OCI-LY3 (cell line): ENCODE measurements around the gene PIK3C2G.

Experiments used
- H2AFZ ChIP-seq: fragments of 200-600, 300-600 bp; shearing (Covaris generic); 2 replicates; pipeline ENCODE4 v1.6.0; 2014; ENCODE audit warnings: antibody characterized with exemption, low read depth, low read length
- H3K27ac ChIP-seq: fragments of 200-600, 300-600 bp; sonication (generic); 2 replicates; pipeline ENCODE4 v1.5.1; 2014; ENCODE audit warnings: mild to moderate bottlenecking, low read length, moderate library complexity, mixed read lengths
- H3K27me3 ChIP-seq: fragments of 200-600, 300-600 bp; sonication (generic); 2 replicates; pipeline ENCODE4 v1.6.1; 2014; ENCODE audit warnings: low read depth, low read length, mixed read lengths
- H3K36me3 ChIP-seq: fragments of 200-600, 300-600 bp; sonication (generic); replicated peaks from 2 replicates; pipeline ENCODE3; 2014; ENCODE audit warnings: low read depth, low read length, mixed read lengths
- H3K4me1 ChIP-seq: fragments of 300-600, 200-600 bp; sonication (generic); 2 replicates; pipeline ENCODE4 v1.6.1; 2014; ENCODE audit warnings: low read length, mixed read lengths
- H3K4me2 ChIP-seq: fragments of 200-600, 300-600 bp; sonication (generic); 2 replicates; pipeline ENCODE4 v1.6.1; 2014; ENCODE audit warnings: low read length, mixed read lengths
- H3K4me3 ChIP-seq: fragments of 300-600, 200-600 bp; sonication (generic); 2 replicates; pipeline ENCODE4 v1.5.1; 2014; ENCODE audit warnings: antibody characterized with exemption, mild to moderate bottlenecking, low read length, moderate library complexity
- H3K79me2 ChIP-seq: fragments of 300-600, 200-600 bp; shearing (Covaris generic); 2 replicates; pipeline ENCODE4 v1.6.1; 2014; ENCODE audit warnings: mild to moderate bottlenecking, low read length, mixed read lengths
- H3K9ac ChIP-seq: fragments of 300-600, 200-600 bp; shearing (Covaris generic); 2 replicates; pipeline ENCODE4 v1.6.0; 2014; ENCODE audit warnings: mild to moderate bottlenecking, low read length, moderate library complexity
- H3K9me3 ChIP-seq: fragments of 200-600, 300-600 bp; shearing (Covaris generic); 2 replicates; pipeline ENCODE4 v1.6.1; 2014; ENCODE audit warnings: low read length, mixed read lengths; ENCODE audit not compliant: insufficient read depth
- H4K20me1 ChIP-seq: fragments of 200-600, 300-600 bp; sonication (generic); 2 replicates; pipeline ENCODE4 v1.6.1; 2016; ENCODE audit warnings: low read length, mixed read lengths; ENCODE audit not compliant: insufficient read depth
- EZH2phosphoT487 ChIP-seq: fragments of 200-600 bp; shearing (Covaris generic); IDR thresholded peaks from 2 replicates; pipeline ENCODE4 v1.6.1; 2018; ENCODE audit warnings: antibody characterized with exemption, mixed run types, low read depth
- TF ChIP-seq, protein P1 (sequence below): fragments of 200-600, 300-600 bp; sonication (generic); IDR thresholded peaks from 2 replicates; pipeline ENCODE4 v1.5.1; 2014; ENCODE audit warnings: antibody characterized with exemption, low read length, low read depth

PIK3C2G gene

DNA sequence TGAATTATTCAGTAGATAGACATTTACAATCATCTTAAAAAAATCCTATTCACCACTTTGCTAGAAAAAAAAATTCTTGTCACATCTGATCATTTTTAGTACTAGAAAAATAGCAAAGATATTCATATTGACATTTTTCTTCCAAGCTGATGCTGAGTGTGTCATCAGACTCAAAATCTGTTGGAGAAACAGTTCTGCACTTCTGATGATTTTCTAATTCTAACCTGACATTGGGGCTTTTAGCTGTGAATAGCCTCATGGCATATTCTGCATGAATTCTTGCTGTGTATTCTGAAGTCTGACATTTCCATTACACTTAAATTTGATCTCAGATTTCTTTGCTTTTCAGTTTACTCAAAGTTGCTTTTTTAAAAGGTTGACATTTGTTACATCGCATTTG, 150.1 kb downstream of the PIK3C2G start:
- TF ChIP-seq EZH2phosphoT487, result no peak
- Histone ChIP-seq H3K27me3 (no peaks in the 10 kb centered on the region), H3K27ac (no peak overlapping the region), H3K9me3 (no peaks in the 10 kb centered on the region), H3K9ac (no peak overlapping the region), H4K20me1 (no peaks in the 10 kb centered on the region), H3K36me3 (no peaks in the 10 kb centered on the region), H3K4me2 (no peak overlapping the region), H3K4me3 (no peak overlapping the region), H3K4me1 (0 out of 2 replicates have a peak, but pooled peaks cover 4% of the 10 kb centered on the region), H2AFZ (no peak overlapping the region), H3K79me2 (no peaks in the 10 kb centered on the region)

GRCh38 chr12:18414671-18415070, 153.4 kb downstream of the PIK3C2G start:
- Histone ChIP-seq H3K9ac (no peak overlapping the region), H3K9me3 (no peaks in the 10 kb centered on the region), H3K79me2 (no peaks in the 10 kb centered on the region), H3K4me3 (no peak overlapping the region), H3K27me3 (no peaks in the 10 kb centered on the region), H3K4me1 (0 out of 2 replicates have a peak, but pooled peaks cover 4% of the 10 kb centered on the region), H3K36me3 (no peaks in the 10 kb centered on the region), H2AFZ (no peak overlapping the region), H3K4me2 (no peak overlapping the region), H4K20me1 (no peaks in the 10 kb centered on the region), H3K27ac (no peak overlapping the region)
- no peak for TF ChIP-seq EZH2phosphoT487
- TF ChIP-seq, protein P1, sequence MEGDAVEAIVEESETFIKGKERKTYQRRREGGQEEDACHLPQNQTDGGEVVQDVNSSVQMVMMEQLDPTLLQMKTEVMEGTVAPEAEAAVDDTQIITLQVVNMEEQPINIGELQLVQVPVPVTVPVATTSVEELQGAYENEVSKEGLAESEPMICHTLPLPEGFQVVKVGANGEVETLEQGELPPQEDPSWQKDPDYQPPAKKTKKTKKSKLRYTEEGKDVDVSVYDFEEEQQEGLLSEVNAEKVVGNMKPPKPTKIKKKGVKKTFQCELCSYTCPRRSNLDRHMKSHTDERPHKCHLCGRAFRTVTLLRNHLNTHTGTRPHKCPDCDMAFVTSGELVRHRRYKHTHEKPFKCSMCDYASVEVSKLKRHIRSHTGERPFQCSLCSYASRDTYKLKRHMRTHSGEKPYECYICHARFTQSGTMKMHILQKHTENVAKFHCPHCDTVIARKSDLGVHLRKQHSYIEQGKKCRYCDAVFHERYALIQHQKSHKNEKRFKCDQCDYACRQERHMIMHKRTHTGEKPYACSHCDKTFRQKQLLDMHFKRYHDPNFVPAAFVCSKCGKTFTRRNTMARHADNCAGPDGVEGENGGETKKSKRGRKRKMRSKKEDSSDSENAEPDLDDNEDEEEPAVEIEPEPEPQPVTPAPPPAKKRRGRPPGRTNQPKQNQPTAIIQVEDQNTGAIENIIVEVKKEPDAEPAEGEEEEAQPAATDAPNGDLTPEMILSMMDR, result no peak

DNA sequence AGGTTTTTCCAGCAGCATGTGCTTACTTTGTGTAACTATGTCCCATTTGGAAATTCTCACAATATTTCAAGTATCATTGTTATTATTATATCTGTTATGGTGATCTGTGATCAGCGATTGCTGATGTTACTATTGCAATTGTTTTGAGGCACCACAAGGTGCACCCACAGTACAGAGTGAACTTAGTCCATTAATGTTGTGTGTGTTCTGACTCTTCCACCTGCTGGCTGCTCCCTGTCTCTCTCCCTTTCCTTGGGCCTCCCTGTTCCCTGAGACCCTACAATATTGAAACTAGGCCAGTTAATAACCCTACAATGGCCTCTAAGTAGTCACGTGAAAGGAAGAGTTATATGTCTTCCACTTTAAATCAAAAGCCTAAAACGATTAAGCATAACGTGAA, 153.9 kb downstream of the PIK3C2G start:
- H3K36me3 ChIP-seq, result no peaks in the 10 kb centered on the region
- H3K4me2 ChIP-seq, result no peak overlapping the region
- 0 out of 2 replicates have a peak, but pooled peaks cover 4% of the 10 kb centered on the region for H3K4me1 ChIP-seq
- no peak for TF ChIP-seq EZH2phosphoT487
- TF ChIP-seq, protein P1, result no peak
- H2AFZ ChIP-seq, result no peak overlapping the region
- H4K20me1 ChIP-seq, result no peaks in the 10 kb centered on the region
- no peaks in the 10 kb centered on the region for H3K9me3 ChIP-seq
- H3K9ac ChIP-seq, result no peak overlapping the region
- no peaks in the 10 kb centered on the region for H3K79me2 ChIP-seq
- no peak overlapping the region for H3K4me3 ChIP-seq
- no peak overlapping the region for H3K27ac ChIP-seq
- H3K27me3 ChIP-seq, result no peaks in the 10 kb centered on the region

- no peaks in the 10 kb centered on the region for H3K36me3 ChIP-seq
- TF ChIP-seq EZH2phosphoT487, result no peak
- TF ChIP-seq, protein P1, result no peak
- H3K4me3 ChIP-seq, result no peak overlapping the region
- H3K4me2 ChIP-seq, result no peak overlapping the region
- no peak overlapping the region for H3K9ac ChIP-seq
- H3K27me3 ChIP-seq, result no peaks in the 10 kb centered on the region
- 0 out of 2 replicates have a peak, but pooled peaks cover 4% of the 10 kb centered on the region for H3K4me1 ChIP-seq
- no peak overlapping the region for H3K27ac ChIP-seq
- no peaks in the 10 kb centered on the region for H3K79me2 ChIP-seq
- no peak overlapping the region for H2AFZ ChIP-seq
- H3K9me3 ChIP-seq, result no peaks in the 10 kb centered on the region
- H4K20me1 ChIP-seq, result no peaks in the 10 kb centered on the region
These were observed 155.1 kb downstream of the PIK3C2G start for GRCh38 chr12:18416412-18416811.

- H3K36me3 ChIP-seq, result no peaks in the 10 kb centered on the region
- H3K4me3 ChIP-seq, result no peak overlapping the region
- H2AFZ ChIP-seq, result no peak overlapping the region
- H3K9ac ChIP-seq, result no peak overlapping the region
- no peaks in the 10 kb centered on the region for H4K20me1 ChIP-seq
- no peak overlapping the region for H3K27ac ChIP-seq
- TF ChIP-seq EZH2phosphoT487, result no peak
- TF ChIP-seq, protein P1, result no peak
- no peaks in the 10 kb centered on the region for H3K4me1 ChIP-seq
- H3K4me2 ChIP-seq, result no peak overlapping the region
- no peaks in the 10 kb centered on the region for H3K9me3 ChIP-seq
- H3K27me3 ChIP-seq, result no peaks in the 10 kb centered on the region
- H3K79me2 ChIP-seq, result no peaks in the 10 kb centered on the region
These were observed 158.0 kb downstream of the PIK3C2G start for GRCh38 chr12:18419311-18419710.
